Measurements from ENCODE around the gene OSBPL6.
"Not testable (repeated sequence)": the region's sequence is repeated elsewhere in the genome, so short reads cannot be mapped to it uniquely, and the experiment has no call there.

Gene OSBPL6

DNA sequence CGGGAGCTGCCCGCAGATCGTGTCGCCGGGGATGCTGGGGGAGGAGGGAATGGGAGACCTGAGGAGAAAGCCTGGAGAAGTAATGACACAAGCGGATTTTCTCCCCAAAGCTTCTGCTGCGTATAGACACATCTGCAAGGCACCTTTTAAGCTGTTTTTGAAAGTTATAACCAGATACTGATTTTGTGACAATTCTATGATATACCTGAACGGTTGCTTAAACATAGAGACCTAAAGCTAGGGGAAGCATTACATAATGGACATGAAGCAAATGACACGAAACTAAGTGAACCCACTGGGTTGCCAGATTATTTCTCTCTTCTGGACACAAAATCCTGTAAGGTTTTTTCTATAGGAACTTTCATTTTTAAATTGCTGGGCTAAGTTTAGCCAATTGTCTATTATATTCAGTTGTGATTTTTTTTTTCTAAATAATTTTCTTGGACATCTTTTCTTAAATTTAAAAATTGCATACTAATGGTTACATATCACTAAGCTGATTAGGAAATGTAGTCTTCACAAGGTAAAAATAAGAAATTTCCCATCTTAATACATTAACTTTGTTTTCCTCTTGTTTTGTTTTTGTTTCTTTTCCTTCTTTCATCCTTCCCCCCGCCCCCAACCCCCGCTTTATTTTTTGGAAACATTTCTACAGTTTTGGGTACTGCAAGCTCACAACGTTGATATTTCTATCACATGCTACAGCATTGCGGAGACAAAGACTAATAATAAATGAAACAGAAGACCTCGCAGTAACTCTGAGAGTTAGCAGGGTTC lies 1.3 kb downstream of the OSBPL6 start:
- H3K9ac ChIP-seq: no peak overlapping the region
- H3K9me3 ChIP-seq (ENCODE audit: control insufficient read depth, low read length): no peaks in the 10 kb centered on the region
- no peaks in the 10 kb centered on the region for H3K27me3 ChIP-seq (ENCODE audit: control insufficient read depth, insufficient read depth, low read length)
- peak overlapping the region; percentile 74 for H3K4me3 ChIP-seq (ENCODE audit: low read depth, low read length)
- peak overlapping the region; percentile 98 for H3K4me2 ChIP-seq (ENCODE audit: low read length)
- TF ChIP-seq, protein P1, sequence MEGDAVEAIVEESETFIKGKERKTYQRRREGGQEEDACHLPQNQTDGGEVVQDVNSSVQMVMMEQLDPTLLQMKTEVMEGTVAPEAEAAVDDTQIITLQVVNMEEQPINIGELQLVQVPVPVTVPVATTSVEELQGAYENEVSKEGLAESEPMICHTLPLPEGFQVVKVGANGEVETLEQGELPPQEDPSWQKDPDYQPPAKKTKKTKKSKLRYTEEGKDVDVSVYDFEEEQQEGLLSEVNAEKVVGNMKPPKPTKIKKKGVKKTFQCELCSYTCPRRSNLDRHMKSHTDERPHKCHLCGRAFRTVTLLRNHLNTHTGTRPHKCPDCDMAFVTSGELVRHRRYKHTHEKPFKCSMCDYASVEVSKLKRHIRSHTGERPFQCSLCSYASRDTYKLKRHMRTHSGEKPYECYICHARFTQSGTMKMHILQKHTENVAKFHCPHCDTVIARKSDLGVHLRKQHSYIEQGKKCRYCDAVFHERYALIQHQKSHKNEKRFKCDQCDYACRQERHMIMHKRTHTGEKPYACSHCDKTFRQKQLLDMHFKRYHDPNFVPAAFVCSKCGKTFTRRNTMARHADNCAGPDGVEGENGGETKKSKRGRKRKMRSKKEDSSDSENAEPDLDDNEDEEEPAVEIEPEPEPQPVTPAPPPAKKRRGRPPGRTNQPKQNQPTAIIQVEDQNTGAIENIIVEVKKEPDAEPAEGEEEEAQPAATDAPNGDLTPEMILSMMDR (IDR thresholded peaks at IDR 0.05): no peak
- H2AFZ ChIP-seq: peak overlapping the region; percentile 83
- peak overlapping the region; percentile 78 for H3K27ac ChIP-seq
- H3K4me1 ChIP-seq: no peaks in the 10 kb centered on the region
- H3K79me2 ChIP-seq: no peaks in the 10 kb centered on the region
- H3K36me3 ChIP-seq (ENCODE audit: control insufficient read depth, insufficient read depth, low read length): no peaks in the 10 kb centered on the region

DNA sequence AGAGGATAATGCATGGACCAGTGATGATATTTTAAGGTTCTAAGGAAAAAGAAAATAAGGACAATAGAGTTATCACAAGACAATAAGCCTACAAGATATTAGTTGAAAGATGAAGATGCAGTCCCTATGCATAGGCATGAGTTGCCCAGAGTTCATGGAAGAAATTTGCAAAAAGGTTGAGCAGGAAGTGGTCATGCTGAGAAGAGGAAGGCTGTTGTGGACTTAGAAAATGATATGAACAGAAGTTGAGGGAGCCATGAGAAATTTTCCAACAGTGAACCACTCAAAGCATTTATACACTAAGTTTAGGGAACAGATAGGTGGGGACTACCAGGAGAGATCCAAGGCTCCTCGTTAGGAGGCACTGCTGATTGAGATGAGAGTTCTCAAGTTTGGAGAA lies 3.5 kb downstream of the OSBPL6 start:
- Histone ChIP-seq H3K27me3 (ENCODE audit: control insufficient read depth, insufficient read depth, low read length) (no peaks in the 10 kb centered on the region), H2AFZ (no peak overlapping the region), H3K9me3 (ENCODE audit: control insufficient read depth, low read length) (no peaks in the 10 kb centered on the region), H3K4me3 (ENCODE audit: low read depth, low read length) (no peak overlapping the region), H3K9ac (no peak overlapping the region), H3K4me2 (ENCODE audit: low read length) (no peak overlapping the region), H3K79me2 (peaks cover 3% of the 10 kb centered on the region), H3K36me3 (ENCODE audit: control insufficient read depth, insufficient read depth, low read length) (no peaks in the 10 kb centered on the region), H3K27ac (no peak overlapping the region), H3K4me1 (no peaks in the 10 kb centered on the region)
- TF ChIP-seq, protein P1 (IDR thresholded peaks at IDR 0.05): no peak

DNA sequence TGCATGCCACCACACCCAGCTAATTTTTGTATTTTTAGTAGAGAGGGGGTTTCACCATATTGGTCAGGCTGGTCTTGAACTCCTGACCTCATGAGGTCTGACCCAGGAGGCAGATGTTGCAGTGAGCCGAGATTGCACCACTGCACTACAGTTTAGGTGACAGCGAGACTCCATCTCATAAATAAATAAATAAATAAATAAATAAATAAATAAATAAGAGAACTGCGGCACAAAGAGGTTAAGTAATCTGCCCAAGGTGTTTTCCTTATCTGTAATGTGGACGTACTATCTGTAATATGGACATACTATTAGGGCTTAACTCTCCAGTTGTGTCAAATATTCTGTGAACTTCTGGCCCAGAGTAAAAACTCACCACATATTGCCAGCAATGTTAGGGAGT lies 4.1 kb downstream of the OSBPL6 start:
- H3K4me3 ChIP-seq (ENCODE audit: low read depth, low read length); H3K27ac ChIP-seq; H2AFZ ChIP-seq; H3K79me2 ChIP-seq; H3K27me3 ChIP-seq (ENCODE audit: control insufficient read depth, insufficient read depth, low read length); H3K4me2 ChIP-seq (ENCODE audit: low read length); H3K9ac ChIP-seq; H3K9me3 ChIP-seq (ENCODE audit: control insufficient read depth, low read length); H3K36me3 ChIP-seq (ENCODE audit: control insufficient read depth, insufficient read depth, low read length); H3K4me1 ChIP-seq: not testable (repeated sequence)

DNA sequence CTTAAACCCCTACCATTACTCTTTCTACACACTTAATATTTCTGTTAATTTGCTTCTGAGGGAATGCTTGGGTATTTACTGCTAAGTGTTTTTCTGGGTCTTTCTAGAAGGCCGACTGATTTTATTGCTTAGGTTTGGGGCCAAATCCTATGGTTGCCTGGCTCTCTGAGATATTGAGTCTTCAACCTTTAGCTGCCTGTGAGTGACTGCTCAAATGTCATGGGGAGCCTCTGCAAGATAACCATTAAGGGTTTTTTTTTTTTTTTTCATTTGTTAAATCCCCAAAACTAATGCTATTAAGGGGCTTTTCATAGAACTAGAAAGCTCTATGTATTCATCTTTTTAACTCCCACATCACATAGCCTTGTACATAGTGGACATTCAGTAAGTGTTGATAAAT lies 5.0 kb downstream of the OSBPL6 start:
- no peak overlapping the region for H3K4me3 ChIP-seq (ENCODE audit: low read depth, low read length)
- no peaks in the 10 kb centered on the region for H3K4me1 ChIP-seq
- H3K27ac ChIP-seq: no peak overlapping the region
- TF ChIP-seq, protein P1 (IDR thresholded peaks at IDR 0.05): no peak
- H3K27me3 ChIP-seq (ENCODE audit: control insufficient read depth, insufficient read depth, low read length): no peaks in the 10 kb centered on the region
- H3K36me3 ChIP-seq (ENCODE audit: control insufficient read depth, insufficient read depth, low read length): no peaks in the 10 kb centered on the region
- no peak overlapping the region for H3K4me2 ChIP-seq (ENCODE audit: low read length)
- no peaks in the 10 kb centered on the region for H3K9me3 ChIP-seq (ENCODE audit: control insufficient read depth, low read length)
- H3K9ac ChIP-seq: no peak overlapping the region
- no peak overlapping the region for H2AFZ ChIP-seq
- peaks cover 3% of the 10 kb centered on the region for H3K79me2 ChIP-seq

DNA sequence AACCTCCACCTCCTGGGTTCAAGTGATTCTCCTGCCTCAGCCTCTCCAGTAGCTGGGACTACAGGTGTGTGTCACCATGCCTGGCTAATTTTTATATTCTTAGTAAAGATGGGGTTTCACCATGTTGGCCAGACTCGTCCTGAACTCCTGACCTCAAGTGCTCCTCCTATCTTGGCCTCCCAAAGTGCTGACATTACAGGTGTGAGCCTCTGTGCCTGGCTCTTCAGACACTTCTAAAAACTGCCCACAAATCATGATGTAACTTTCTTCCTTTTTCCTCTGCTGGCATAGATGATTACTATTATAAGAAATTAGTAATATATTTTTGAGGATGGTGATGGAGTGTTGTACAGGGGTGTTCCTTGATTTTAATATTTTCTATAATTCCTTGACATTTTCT lies 6.0 kb downstream of the OSBPL6 start:
- no peak overlapping the region for H3K27ac ChIP-seq
- H2AFZ ChIP-seq: no peak overlapping the region
- no peak overlapping the region for H3K9ac ChIP-seq
- no peak overlapping the region for H3K4me3 ChIP-seq (ENCODE audit: low read depth, low read length)
- H3K79me2 ChIP-seq: peaks cover 3% of the 10 kb centered on the region
- H3K4me2 ChIP-seq (ENCODE audit: low read length): no peak overlapping the region
- H3K9me3 ChIP-seq (ENCODE audit: control insufficient read depth, low read length): no peaks in the 10 kb centered on the region
- H3K27me3 ChIP-seq (ENCODE audit: control insufficient read depth, insufficient read depth, low read length): no peaks in the 10 kb centered on the region
- H3K4me1 ChIP-seq: no peaks in the 10 kb centered on the region
- H3K36me3 ChIP-seq (ENCODE audit: control insufficient read depth, insufficient read depth, low read length): no peaks in the 10 kb centered on the region
- TF ChIP-seq, protein P1 (IDR thresholded peaks at IDR 0.05): no peak

Data from parathyroid adenoma (tissue), 2 donors.